ENCODE measurements around the gene HMOX2.

The HMOX2 gene

DNA sequence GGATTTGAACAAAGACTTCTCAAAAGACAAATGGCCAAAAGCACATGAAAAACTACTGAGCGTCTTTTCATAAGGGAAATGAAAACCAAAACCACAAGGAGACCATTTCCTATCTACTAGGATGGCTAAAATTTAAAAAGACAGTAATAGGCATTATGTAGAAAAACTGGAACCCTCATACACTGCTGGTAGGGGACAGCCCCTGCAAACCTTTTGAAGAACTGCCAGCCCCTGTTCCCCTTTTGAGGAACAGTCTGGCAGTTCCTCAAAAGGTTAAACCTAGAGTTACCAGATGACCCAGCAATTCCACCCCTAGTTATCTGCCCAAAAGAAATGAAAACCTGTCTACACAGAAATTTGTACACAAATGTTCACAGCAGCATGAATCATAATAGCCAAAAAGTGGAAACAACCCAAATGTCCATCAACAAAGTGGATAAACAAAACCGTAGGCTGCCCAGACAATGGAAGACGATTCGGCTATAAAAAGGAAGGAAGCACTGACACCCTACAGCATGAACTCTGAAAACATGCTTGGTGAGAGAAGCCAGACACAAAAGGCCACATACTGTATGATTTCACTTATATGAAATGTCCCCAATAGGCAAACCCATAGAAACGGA lies 39.5 kb downstream of the HMOX2 start:
- H3K4me3 ChIP-seq (ENCODE audit: insufficient read length, low read depth): no peak overlapping the region
- peaks cover 2% of the 10 kb centered on the region for H3K4me1 ChIP-seq (ENCODE audit: insufficient read depth, insufficient read length)
- H3K9ac ChIP-seq (ENCODE audit: insufficient read length, low read depth): no peak overlapping the region
- TF ChIP-seq YY1 (IDR thresholded peaks at IDR 0.05; ENCODE audit: insufficient read depth, insufficient read length): no peak
- TF ChIP-seq ZNF274 (IDR thresholded peaks at IDR 0.05; ENCODE audit: low read depth, low read length): no peak
- TF ChIP-seq SUZ12 (IDR thresholded peaks at IDR 0.05; ENCODE audit: extremely low read depth, insufficient read depth, insufficient read length): no peak
- H3K27me3 ChIP-seq (ENCODE audit: insufficient read depth, insufficient read length): no peaks in the 10 kb centered on the region
- no peak for DNase-seq (ENCODE audit: low read depth, low spot score)
- no peaks in the 10 kb centered on the region for H3K9me3 ChIP-seq (ENCODE audit: insufficient read depth, low read length)
- peaks cover 45% of the 10 kb centered on the region for H3K36me3 ChIP-seq (ENCODE audit: insufficient read depth, insufficient read length, low read length)

DNA sequence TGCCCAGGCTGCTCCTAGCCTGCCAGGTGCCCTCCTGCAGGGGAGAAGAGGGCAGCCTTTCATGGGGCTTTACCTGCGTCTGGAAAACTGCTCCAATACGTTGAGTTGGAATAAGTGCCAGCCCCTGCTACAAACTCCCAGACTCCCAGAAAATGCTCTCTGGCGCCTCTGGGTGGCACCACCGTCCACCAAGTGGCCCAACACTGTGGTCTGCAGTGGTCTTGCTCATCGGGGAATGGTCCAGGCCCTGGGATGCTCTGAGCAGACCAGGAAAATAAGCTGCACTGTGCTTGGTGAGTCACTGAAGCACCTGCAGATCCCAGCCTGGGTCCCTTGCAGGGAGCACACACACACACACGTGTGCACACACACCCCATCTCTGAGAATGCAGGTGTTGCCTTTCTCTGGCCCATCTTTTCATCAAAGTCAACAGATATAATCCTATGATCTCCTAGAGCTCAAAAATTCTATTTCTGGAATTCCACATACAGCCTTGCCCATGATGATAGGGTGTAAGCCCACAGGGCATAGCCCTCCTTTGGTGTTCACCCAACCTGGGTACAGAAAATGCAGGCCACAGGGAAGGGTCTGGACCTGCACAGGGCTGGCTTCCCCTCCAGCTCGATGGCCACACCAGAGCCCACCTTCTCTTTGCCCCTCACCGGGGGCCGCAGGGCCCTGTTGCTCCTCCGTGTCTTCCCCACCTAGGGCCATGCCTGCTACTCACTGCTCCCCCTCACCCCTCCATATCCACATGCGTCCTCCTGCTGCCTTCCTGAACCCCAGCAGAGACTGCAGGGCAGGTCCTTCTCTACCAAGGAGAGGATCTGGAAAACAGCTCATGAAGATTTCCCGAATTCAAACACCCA lies 41.8 kb downstream of the HMOX2 start:
- Histone ChIP-seq H3K4me3 (ENCODE audit: insufficient read length, low read depth) (no peak overlapping the region), H3K36me3 (ENCODE audit: insufficient read depth, insufficient read length, low read length) (peaks cover 31% of the 10 kb centered on the region), H3K9ac (ENCODE audit: insufficient read length, low read depth) (no peak overlapping the region), H3K4me1 (ENCODE audit: insufficient read depth, insufficient read length) (peaks cover 11% of the 10 kb centered on the region), H3K9me3 (ENCODE audit: insufficient read depth, low read length) (no peaks in the 10 kb centered on the region), H3K27me3 (ENCODE audit: insufficient read depth, insufficient read length) (no peaks in the 10 kb centered on the region)
- DNase-seq (ENCODE audit: low read depth, low spot score): peak; percentile 63
- TF ChIP-seq SUZ12 (IDR thresholded peaks at IDR 0.05; ENCODE audit: extremely low read depth, insufficient read depth, insufficient read length): no peak

DNA sequence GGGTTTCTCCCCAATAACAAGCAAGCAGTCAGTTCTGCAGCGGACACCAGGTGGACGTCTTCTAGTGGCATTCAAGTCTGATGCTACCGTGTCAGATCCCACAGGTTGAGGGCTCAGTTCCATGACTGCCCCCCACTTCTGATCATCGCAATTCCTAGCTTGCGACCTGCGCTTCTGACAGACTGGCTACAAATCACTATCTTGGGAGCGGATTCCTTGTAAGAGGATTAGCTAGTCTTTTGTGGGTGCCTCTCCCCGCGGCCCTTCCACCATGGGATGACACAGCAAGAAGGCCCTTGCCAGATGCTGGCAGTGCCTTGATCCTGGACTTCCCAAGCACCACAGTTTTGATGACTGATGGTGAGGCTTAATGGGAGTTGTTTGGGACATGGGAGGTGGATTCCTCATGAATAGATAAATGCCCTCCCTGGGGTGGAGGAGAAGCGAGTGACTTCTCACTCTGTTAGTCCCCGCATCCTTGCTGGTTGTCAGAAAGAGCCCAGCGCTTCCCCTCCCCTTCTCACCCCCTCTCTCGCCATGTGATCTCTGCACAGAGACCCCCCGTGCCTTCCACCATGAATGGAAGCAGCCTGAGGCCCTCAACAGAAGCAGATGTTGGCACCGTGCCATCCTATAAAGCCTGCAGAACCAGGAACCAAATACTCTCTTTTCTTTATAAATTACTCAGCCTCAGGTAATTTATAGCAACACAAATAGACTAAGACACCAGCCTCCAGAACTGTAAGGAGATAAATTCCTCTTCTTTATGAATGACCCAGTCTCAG lies 43.3 kb downstream of the HMOX2 start:
- Histone ChIP-seq H3K27me3 (ENCODE audit: insufficient read depth, insufficient read length) (no peaks in the 10 kb centered on the region), H3K9me3 (ENCODE audit: insufficient read depth, low read length) (no peaks in the 10 kb centered on the region), H3K4me1 (ENCODE audit: insufficient read depth, insufficient read length) (peaks cover 17% of the 10 kb centered on the region), H3K9ac (ENCODE audit: insufficient read length, low read depth) (no peak overlapping the region), H3K36me3 (ENCODE audit: insufficient read depth, insufficient read length, low read length) (peaks cover 27% of the 10 kb centered on the region), H3K4me3 (ENCODE audit: insufficient read length, low read depth) (no peak overlapping the region)
- TF ChIP-seq SUZ12 (IDR thresholded peaks at IDR 0.05; ENCODE audit: extremely low read depth, insufficient read depth, insufficient read length) (no peak), ZNF274 (IDR thresholded peaks at IDR 0.05; ENCODE audit: low read depth, low read length) (no peak), YY1 (IDR thresholded peaks at IDR 0.05; ENCODE audit: insufficient read depth, insufficient read length) (no peak)
- no peak for DNase-seq (ENCODE audit: low read depth, low spot score)

DNA sequence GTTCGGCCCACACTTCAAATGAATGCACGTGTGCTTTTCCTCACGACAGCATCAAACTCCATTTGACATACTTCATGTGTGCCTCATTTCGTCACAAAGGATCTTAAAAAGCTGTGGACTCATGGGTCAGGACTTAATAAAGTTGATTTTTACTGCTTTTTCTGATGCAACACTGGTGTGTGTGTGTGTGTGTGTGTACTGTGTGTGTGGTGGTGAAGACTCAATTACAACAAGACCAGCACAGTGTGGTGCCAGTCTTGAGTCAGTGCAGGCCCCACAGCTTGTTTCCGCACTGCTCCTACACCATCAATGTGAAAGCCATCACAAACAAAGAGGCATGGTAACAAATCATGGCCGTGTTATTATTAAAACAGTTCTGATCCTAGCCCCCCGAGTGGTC lies 44.7 kb downstream of the HMOX2 start:
- TF ChIP-seq ZNF274 (IDR thresholded peaks at IDR 0.05; ENCODE audit: low read depth, low read length): no peak
- Histone ChIP-seq H3K27me3 (ENCODE audit: insufficient read depth, insufficient read length) (no peaks in the 10 kb centered on the region), H3K9me3 (ENCODE audit: insufficient read depth, low read length) (no peaks in the 10 kb centered on the region), H3K4me3 (ENCODE audit: insufficient read length, low read depth) (no peak overlapping the region), H3K36me3 (ENCODE audit: insufficient read depth, insufficient read length, low read length) (peaks cover 27% of the 10 kb centered on the region), H3K9ac (ENCODE audit: insufficient read length, low read depth) (no peak overlapping the region), H3K4me1 (ENCODE audit: insufficient read depth, insufficient read length) (peaks cover 17% of the 10 kb centered on the region)
- no peak for DNase-seq (ENCODE audit: low read depth, low spot score)

DNA sequence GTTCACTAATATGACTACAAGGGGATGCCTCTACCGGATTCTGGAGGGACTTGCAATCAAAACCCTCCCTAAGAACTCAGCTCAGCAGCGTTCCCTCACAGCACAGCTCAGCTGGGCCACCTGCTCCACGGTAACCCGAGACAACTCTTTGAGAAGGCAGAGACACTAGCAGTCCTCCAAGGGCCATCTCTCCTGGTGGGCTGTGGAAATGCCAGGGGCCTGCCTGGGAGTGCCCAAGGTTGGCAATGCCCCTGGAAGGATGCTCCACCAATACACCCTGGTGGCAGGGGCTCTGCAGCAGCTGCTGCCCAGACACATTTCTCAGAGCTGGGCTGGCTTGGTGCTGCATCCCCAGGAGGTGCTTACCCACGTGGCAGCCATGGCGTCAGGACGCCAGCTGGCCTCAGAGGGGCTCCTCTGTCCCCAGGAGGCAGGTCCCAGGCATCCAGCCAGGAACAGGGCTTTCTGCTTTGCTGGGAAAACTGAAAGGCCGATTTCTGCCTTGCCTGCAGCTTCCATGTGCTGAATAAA lies 45.9 kb downstream of the HMOX2 start:
- Histone ChIP-seq H3K4me3 (ENCODE audit: insufficient read length, low read depth) (no peak overlapping the region), H3K27me3 (ENCODE audit: insufficient read depth, insufficient read length) (no peaks in the 10 kb centered on the region), H3K9me3 (ENCODE audit: insufficient read depth, low read length) (no peaks in the 10 kb centered on the region), H3K36me3 (ENCODE audit: insufficient read depth, insufficient read length, low read length) (peaks cover 24% of the 10 kb centered on the region), H3K9ac (ENCODE audit: insufficient read length, low read depth) (peak overlapping the region; percentile 4), H3K4me1 (ENCODE audit: insufficient read depth, insufficient read length) (peaks cover 17% of the 10 kb centered on the region)
- no peak for DNase-seq (ENCODE audit: low read depth, low spot score)
- TF ChIP-seq ZNF274 (IDR thresholded peaks at IDR 0.05; ENCODE audit: low read depth, low read length): no peak
- TF ChIP-seq SUZ12 (IDR thresholded peaks at IDR 0.05; ENCODE audit: extremely low read depth, insufficient read depth, insufficient read length): no peak
- TF ChIP-seq YY1 (IDR thresholded peaks at IDR 0.05; ENCODE audit: insufficient read depth, insufficient read length): no peak

DNA sequence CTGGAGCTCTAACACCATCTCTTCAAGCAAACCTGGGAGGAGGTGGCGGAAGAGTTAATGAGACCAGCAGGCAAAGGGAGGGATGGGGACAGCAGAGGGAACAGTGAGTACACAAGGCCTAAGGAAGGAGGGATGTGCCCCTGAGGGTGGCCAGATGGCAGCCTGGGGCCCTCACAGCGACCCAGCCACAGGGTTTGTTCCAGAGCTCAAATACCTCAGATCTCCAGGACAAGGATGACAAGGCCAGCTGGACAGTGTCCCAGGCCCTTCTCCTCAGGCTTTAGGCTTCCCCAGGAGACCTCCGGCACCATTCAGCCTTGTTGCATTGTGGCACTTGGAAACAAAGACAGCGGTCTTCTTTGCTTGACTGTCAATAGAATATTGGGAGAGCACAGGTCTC lies 47.5 kb downstream of the HMOX2 start:
- TF ChIP-seq SUZ12 (IDR thresholded peaks at IDR 0.05; ENCODE audit: extremely low read depth, insufficient read depth, insufficient read length) (no peak), YY1 (IDR thresholded peaks at IDR 0.05; ENCODE audit: insufficient read depth, insufficient read length) (no peak), ZNF274 (IDR thresholded peaks at IDR 0.05; ENCODE audit: low read depth, low read length) (no peak)
- no peak overlapping the region for H3K9ac ChIP-seq (ENCODE audit: insufficient read length, low read depth)
- peaks cover 24% of the 10 kb centered on the region for H3K36me3 ChIP-seq (ENCODE audit: insufficient read depth, insufficient read length, low read length)
- no peaks in the 10 kb centered on the region for H3K27me3 ChIP-seq (ENCODE audit: insufficient read depth, insufficient read length)
- H3K4me3 ChIP-seq (ENCODE audit: insufficient read length, low read depth): no peak overlapping the region
- DNase-seq (ENCODE audit: low read depth, low spot score): no peak
- H3K4me1 ChIP-seq (ENCODE audit: insufficient read depth, insufficient read length): peaks cover 17% of the 10 kb centered on the region
- no peaks in the 10 kb centered on the region for H3K9me3 ChIP-seq (ENCODE audit: insufficient read depth, low read length)

DNA sequence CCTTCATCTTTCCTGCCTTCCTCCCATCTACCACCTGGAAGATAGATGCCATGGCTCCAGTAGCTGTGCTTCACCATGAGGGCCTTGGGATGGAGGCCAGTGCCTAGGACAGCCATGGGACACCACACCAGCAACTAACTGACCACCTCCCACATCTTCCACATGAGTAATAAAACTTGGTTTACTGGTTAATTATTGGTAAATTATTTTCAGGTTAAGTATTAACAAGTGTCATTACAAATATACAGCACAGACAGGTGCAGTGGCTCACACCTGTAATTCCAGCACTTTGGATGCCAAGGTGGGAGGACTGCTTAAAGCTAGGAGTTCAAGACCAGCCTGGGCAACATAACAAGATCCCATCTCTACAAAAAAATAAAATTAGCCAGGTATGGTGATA lies 48.4 kb downstream of the HMOX2 start:
- H3K36me3 ChIP-seq (ENCODE audit: insufficient read depth, insufficient read length, low read length): peaks cover 24% of the 10 kb centered on the region
- H3K9ac ChIP-seq (ENCODE audit: insufficient read length, low read depth): no peak overlapping the region
- TF ChIP-seq SUZ12 (IDR thresholded peaks at IDR 0.05; ENCODE audit: extremely low read depth, insufficient read depth, insufficient read length): no peak
- TF ChIP-seq ZNF274 (IDR thresholded peaks at IDR 0.05; ENCODE audit: low read depth, low read length): no peak
- no peak for TF ChIP-seq YY1 (IDR thresholded peaks at IDR 0.05; ENCODE audit: insufficient read depth, insufficient read length)
- DNase-seq (ENCODE audit: low read depth, low spot score): no peak
- H3K4me1 ChIP-seq (ENCODE audit: insufficient read depth, insufficient read length): peaks cover 17% of the 10 kb centered on the region
- no peaks in the 10 kb centered on the region for H3K27me3 ChIP-seq (ENCODE audit: insufficient read depth, insufficient read length)
- H3K9me3 ChIP-seq (ENCODE audit: insufficient read depth, low read length): no peaks in the 10 kb centered on the region
- no peak overlapping the region for H3K4me3 ChIP-seq (ENCODE audit: insufficient read length, low read depth)

Data from NT2/D1 (cell line).